Psoas muscle (tissue), 8 donors: Measurements from ENCODE around the gene LDLRAD4. TPM values are rescaled to one million over a fixed set of nuclear protein-coding genes. Genes with fewer than 3 reads are reported as not detected.

Experiments
- ATAC-seq, 4 donors: fragments of 200-7000 bp; cut with Tn5 transposase; one replicate each; pipeline ENCODE4 v1.9.1; 2020; ENCODE audit warnings: moderate library complexity in 3 of 4, mild to moderate bottlenecking in 2 of 4
- DNase-seq, 2 donors: peaks; one replicate each; pipeline ENCODE4 v3.0.0-alpha.2; 2020
- H3K27ac ChIP-seq: fragments of 200-600 bp; one replicate; pipeline ENCODE4 v1.8.0; 2022
- H3K27me3 ChIP-seq, 3 donors: fragments of 200-600 bp in 1 of 3; one replicate each; pipeline versions ENCODE4 v1.6.1 to v1.8.0; 2013 to 2022; ENCODE audit warnings: low read length in 2 of 3, mild to moderate bottlenecking in 2 of 3, moderate library complexity in 1 of 3; ENCODE audit not compliant: insufficient read depth in 3 of 3
- H3K36me3 ChIP-seq, 2 donors: fragments of 200-600 bp in 1 of 2; one replicate each; pipeline versions ENCODE4 v1.6.1 to v1.8.0; 2013 to 2022; ENCODE audit warnings: low read depth in 1 of 2, mild to moderate bottlenecking in 1 of 2, moderate library complexity in 1 of 2; ENCODE audit not compliant: insufficient read depth in 1 of 2
- H3K4me1 ChIP-seq: fragments of 200-600 bp; one replicate; pipeline ENCODE4 v1.8.0; 2022
- H3K4me3 ChIP-seq: fragments of 200-600 bp; one replicate; pipeline ENCODE4 v1.8.0; 2022; ENCODE audit warnings: mild to moderate bottlenecking
- H3K9me3 ChIP-seq: fragments of 200-600 bp; one replicate; pipeline ENCODE4 v1.8.0; 2022
- CTCF ChIP-seq: fragments of 200-600 bp; IDR thresholded peaks from one replicate; pipeline ENCODE4 v1.8.0; 2022; ENCODE audit warnings: antibody characterized with exemption
- WGBS, 3 donors: extraction: QIAGEN DNeasy Blood & Tissue Kit; methylation state at CpG; one replicate each; pipeline versions ENCODE4 v1.1.6 to v1.1.7; 2013; 5-methylcytosine and 5-hydroxymethylcytosine counted together
- intact Hi-C, 2 donors: fragments of 100-400 bp; cut with DNase I; formaldehyde crosslinking; loops; one replicate each; pipeline versions ENCODE4 v1.11.0 to v1.14.2; 2022
- polyA plus RNA-seq, 3 donors: library from polyadenylated mRNA; stranded (reverse); fragments of 200-250 nt; gene quantifications; one replicate each; pipeline ENCODE4 v1.2.3, GENCODE V29; 2013
- total RNA-seq, 4 donors: library from RNA; stranded (reverse); fragmentation: NEBNext Ultra II Directional in 2 of 4; extraction: Animal tissue kit (Norgen Biotek cat#: 25700) in 2 of 4; gene quantifications; one replicate each; pipeline versions ENCODE4 v1.2.1 to v1.2.4, GENCODE V29; 2021 to 2023
- donor health status: healthy with polysubstance abuse.
- donor health status: DM: no; HTN: no; CAD: no; lungs with moderate emphysema.
- donor health status: Bipolar disorder and iron deficiency.
- donor health status: healthy.
- donor health status: DM: yes; HTN: yes; CAD: no.
- donor health status: DM: no; HTN: no; CAD: no.
- donor health status: DM: no; HTN: no; CAD: no.
- donor health status: DM: yes; HTN: yes; CAD: no.

The LDLRAD4 gene
- total and polyA plus RNA-seq, 7 donors, result 1.8 to 13.9 (median 3.8) TPM

- peaks cover 11% of the 10 kb centered on the region for H3K4me1 ChIP-seq
- ATAC-seq, result no peak
- DNase-seq, result no peak
- H3K4me3 ChIP-seq, result no peak overlapping the region
- intact Hi-C loops, result loop anchor here in 1 of 2 donors (10.0 kb wide), 1 partner anchor 47 kb away; no protein-coding TSS in a partner anchor
- no peak overlapping the region for H3K27ac ChIP-seq
- H3K36me3 ChIP-seq, result no peaks in the 10 kb centered on the region
- no peak for TF ChIP-seq CTCF
- H3K9me3 ChIP-seq, result peaks cover 6% of the 10 kb centered on the region
- H3K27me3 ChIP-seq, result no peaks in the 10 kb centered on the region
- WGBS, 3 donors, result 88 to 91% (median 89%) methylated on average over 9 of the region's 9 CpGs
Measured at GRCh38 chr18:13317801-13318200, 99.2 kb downstream of the LDLRAD4 start.

GRCh38 chr18:13318731-13319501, 100.4 kb downstream of the LDLRAD4 start:
- Histone ChIP-seq H3K27me3 (no peaks in the 10 kb centered on the region), H3K27ac (no peak overlapping the region), H3K9me3 (peaks cover 6% of the 10 kb centered on the region), H3K4me3 (no peak overlapping the region), H3K4me1 (peaks cover 11% of the 10 kb centered on the region), H3K36me3 (no peaks in the 10 kb centered on the region)
- ATAC-seq (peak in 3 of 4 donors; percentile 39 to 73 (median 41)), DNase-seq (no peak)
- intact Hi-C loops, result loop anchor here in 1 of 2 donors (10.0 kb wide), 1 partner anchor 46 kb away; no protein-coding TSS in a partner anchor
- TF ChIP-seq CTCF, result no peak
- WGBS, 3 donors, result 78 to 82% (median 82%) methylated on average over 19 of the region's 19 CpGs

- DNase-seq, result no peak
- TF ChIP-seq CTCF, result no peak
- no peaks in the 10 kb centered on the region for H3K27me3 ChIP-seq
- H3K4me1 ChIP-seq, result peaks cover 11% of the 10 kb centered on the region
- no peak overlapping the region for H3K4me3 ChIP-seq
- peaks cover 6% of the 10 kb centered on the region for H3K9me3 ChIP-seq
- no peak overlapping the region for H3K27ac ChIP-seq
- H3K36me3 ChIP-seq, result no peaks in the 10 kb centered on the region
- WGBS, 3 donors, result 44 to 66% (median 48%) methylated on average over 4 of the region's 4 CpGs
- no peak for ATAC-seq
- intact Hi-C loops, result loop anchor here in 1 of 2 donors (10.0 kb wide), 1 partner anchor 45 kb away; no protein-coding TSS in a partner anchor
Measured at GRCh38 chr18:13319629-13320028, 101.1 kb downstream of the LDLRAD4 start.

GRCh38 chr18:13320096-13320495, 101.5 kb downstream of the LDLRAD4 start:
- no peak for TF ChIP-seq CTCF
- Histone ChIP-seq H3K9me3 (peaks cover 6% of the 10 kb centered on the region), H3K27ac (no peak overlapping the region), H3K4me1 (peaks cover 11% of the 10 kb centered on the region), H3K4me3 (no peak overlapping the region), H3K27me3 (no peaks in the 10 kb centered on the region), H3K36me3 (no peaks in the 10 kb centered on the region)
- WGBS, 3 donors, result 76 to 83% (median 82%) methylated on average over 8 of the region's 8 CpGs
- DNase-seq (no peak), ATAC-seq (no peak)
- intact Hi-C loops, result no loop called here
